ENCODE data around the gene APMAP. TPM values are rescaled to one million over a fixed set of nuclear protein-coding genes. Genes with fewer than 3 reads are reported as not detected.

The APMAP gene
- total and polyA plus RNA-seq, 9 of the 15 experiments (the other 6 are each of a cell fraction or from before 2014, with no cell fraction given) = 6.7 to 18.2 (median 14.4) TPM

- TF ChIP-seq DLX4 (CRISPR knock-in tag; IDR thresholded peaks at IDR 0.05) (no peak), MLLT1 (IDR thresholded peaks at IDR 0.05) (no peak), STAT5A (IDR thresholded peaks at IDR 0.05; ENCODE audit: borderline replicate concordance, low read length) (no peak), CUX1 (CRISPR knock-in tag; IDR thresholded peaks at IDR 0.05) (no peak), RB1 (IDR thresholded peaks at IDR 0.05; ENCODE audit: low read depth) (no peak), PCBP2 (IDR thresholded peaks at IDR 0.05; ENCODE audit: low read depth, low read length, poor library complexity, severe bottlenecking) (no peak), LEF1 (IDR thresholded peaks at IDR 0.05) (no peak), ZNF778 (CRISPR knock-in tag; IDR thresholded peaks at IDR 0.05) (no peak), NCOA2 (IDR thresholded peaks at IDR 0.05; ENCODE audit: partially characterized antibody in 2 of 2) (peak in 1 of 2 experiments; percentile 58), DEAF1 (CRISPR knock-in tag; IDR thresholded peaks at IDR 0.05) (peak; percentile 73), RCOR1 (IDR thresholded peaks at IDR 0.05; ENCODE audit: borderline replicate concordance in 1 of 2, low read depth in 2 of 2, low read length in 2 of 2) (peak in 1 of 2 experiments; percentile 43; a peak in 1 of 4 replicates), MYBL2 (IDR thresholded peaks at IDR 0.05; ENCODE audit: low read depth) (no peak), MYBL2 (CRISPR knock-in tag; IDR thresholded peaks at IDR 0.05; ENCODE audit: borderline replicate concordance) (no peak), ZEB2 (IDR thresholded peaks at IDR 0.05) (no peak), KLF10 (CRISPR knock-in tag; IDR thresholded peaks at IDR 0.05) (no peak), NFIC (IDR thresholded peaks at IDR 0.05) (peak; percentile 62)
These were observed 2.2 kb upstream of the APMAP start (continued) for GRCh38 chr20:24994470-24995368.

All from K562 (cell line).